Right lobe of liver (tissue), 6 donors: Measurements from ENCODE around the gene MYLK. TPM values are rescaled to one million over a fixed set of nuclear protein-coding genes. Genes with fewer than 3 reads are reported as not detected.

Experiments
- ATAC-seq, 4 donors: fragments of 200-7000 bp; cut with Tn5 transposase; one replicate each; pipeline ENCODE4 v1.9.1; 2020; ENCODE audit warnings: mild to moderate bottlenecking in 4 of 4, moderate library complexity in 4 of 4
- DNase-seq, 3 donors: peaks; one replicate each; pipeline ENCODE4 v3.0.0-alpha.2; 2020
- H3K27ac ChIP-seq, 3 donors: fragments of 200-600 bp; one replicate each; pipeline ENCODE4 v1.8.0; 2022
- H3K27me3 ChIP-seq, 2 donors: fragments of 200-600 bp; one replicate each; pipeline ENCODE4 v1.8.0; 2022
- H3K36me3 ChIP-seq, 4 donors: fragments of 200-600 bp; sonication (generic) in 1 of 4; one replicate each; pipeline versions ENCODE4 v1.5.1 to v1.8.0; 2017 to 2022; ENCODE audit warnings: control low read depth in 1 of 4
- H3K4me1 ChIP-seq, 4 donors: fragments of 200-600 bp; sonication (generic) in 1 of 4; one replicate each; pipeline versions ENCODE4 v1.5.1 to v1.8.0; 2017 to 2022; ENCODE audit warnings: control low read depth in 1 of 4
- H3K4me3 ChIP-seq, 3 donors: fragments of 200-600 bp; one replicate each; pipeline ENCODE4 v1.8.0; 2022
- H3K9me3 ChIP-seq, 4 donors: fragments of 200-600 bp; sonication (generic) in 1 of 4; one replicate each; pipeline versions ENCODE4 v1.5.1 to v1.8.0; 2017 to 2022; ENCODE audit warnings: control low read depth in 1 of 4
- CTCF ChIP-seq, 4 donors: fragments of 200-600 bp in 3 of 4; fragments of 450-650 bp in 1 of 4; IDR thresholded peaks; one replicate each; pipeline versions ENCODE4 v1.5.1 to v1.8.0; 2016 to 2022; ENCODE audit warnings: antibody characterized with exemption in 4 of 4, mild to moderate bottlenecking in 2 of 4
- POLR2A ChIP-seq: fragments of 450-650 bp; IDR thresholded peaks from one replicate; pipeline ENCODE4 v1.6.1; 2017; ENCODE audit warnings: antibody characterized with exemption, mild to moderate bottlenecking
- WGBS: methylation state at CpG from one replicate; pipeline ENCODE4 v1.1.6; 2018; ENCODE audit warnings: low coverage, low lambda C conversion rate; ENCODE audit not compliant: insufficient coverage; ENCODE audit errors: missing lambda C conversion rate; 5-methylcytosine and 5-hydroxymethylcytosine counted together
- intact Hi-C, 2 donors: fragments of 100-400 bp; cut with DNase I; formaldehyde crosslinking; loops; one replicate each; pipeline versions ENCODE4 v1.11.2 to v1.14.1; 2022
- total RNA-seq, 6 experiments: library from RNA; depleted of rRNA in 2 of 6; stranded (reverse); fragments of >200 nt in 2 of 6; fragmentation: NEBNext Ultra II Directional in 3 of 6; extraction: Animal tissue kit (Norgen Biotek cat#: 25700) in 3 of 6; gene quantifications; one replicate each; pipeline versions ENCODE4 v1.1.0 to v1.2.4, GENCODE V29; 2016 to 2023
- donor health status: DM: no; HTN: yes; CAD: no.
- donor health status: DM: no; HTN: no; CAD: no.
- donor health status: DM: no; HTN: no; CAD: no.
- donor health status: DM: no; HTN: yes; CAD: no.
- donor health status: DM: no; HTN: yes; CAD: no.

Gene MYLK
- total RNA-seq, 6 experiments from 2014 or later = 61.1 to 146 (median 97.8) TPM

GRCh38 chr3:123611082-123611481, 273.1 kb downstream of the MYLK start:
- intact Hi-C loops = no loop called here
- H3K9me3 ChIP-seq = no peaks in the 10 kb centered on the region
- ATAC-seq (no peak), DNase-seq (no peak)
- no peak overlapping the region for H3K4me3 ChIP-seq
- H3K27me3 ChIP-seq = no peaks in the 10 kb centered on the region
- H3K4me1 ChIP-seq = peaks cover 0 to 18% (median 9%) of the 10 kb centered on the region in 4 donors
- peaks cover 0 to 5% (median 4%) of the 10 kb centered on the region in 4 donors for H3K36me3 ChIP-seq
- H3K27ac ChIP-seq = no peak overlapping the region
- TF ChIP-seq CTCF (IDR thresholded peaks at IDR 0.05) (no peak), POLR2A (no peak)

GRCh38 chr3:123610331-123610730, 273.8 kb downstream of the MYLK start:
- Histone ChIP-seq H3K27ac (no peak overlapping the region), H3K36me3 (peaks cover 0 to 5% (median 2%) of the 10 kb centered on the region in 4 donors), H3K4me1 (peaks cover 0 to 22% (median 9%) of the 10 kb centered on the region in 4 donors), H3K27me3 (no peaks in the 10 kb centered on the region), H3K9me3 (no peaks in the 10 kb centered on the region), H3K4me3 (no peak overlapping the region)
- WGBS = 86% methylated on average over 2 of the region's 3 CpGs
- no peak for ATAC-seq
- DNase-seq = no peak
- TF ChIP-seq POLR2A = no peak
- no peak for TF ChIP-seq CTCF (IDR thresholded peaks at IDR 0.05)
- intact Hi-C loops = no loop called here

GRCh38 chr3:123609063-123609462, 275.1 kb downstream of the MYLK start:
- ATAC-seq (no peak), DNase-seq (no peak)
- 31% methylated on average over 3 of the region's 5 CpGs for WGBS
- Histone ChIP-seq H3K27me3 (no peaks in the 10 kb centered on the region), H3K9me3 (no peaks in the 10 kb centered on the region), H3K4me3 (no peak overlapping the region), H3K36me3 (peaks cover 0 to 5% (median 2%) of the 10 kb centered on the region in 4 donors), H3K4me1 (peaks cover 0 to 25% (median 12%) of the 10 kb centered on the region in 4 donors), H3K27ac (no peak overlapping the region)
- TF ChIP-seq CTCF (IDR thresholded peaks at IDR 0.05) (no peak), POLR2A (no peak)
- intact Hi-C loops = no loop called here

- Histone ChIP-seq H3K4me1 (peaks cover 0 to 28% (median 13%) of the 10 kb centered on the region in 4 donors), H3K36me3 (peaks cover 0 to 5% (median 2%) of the 10 kb centered on the region in 4 donors), H3K4me3 (no peak overlapping the region), H3K9me3 (no peaks in the 10 kb centered on the region), H3K27ac (no peak overlapping the region), H3K27me3 (no peaks in the 10 kb centered on the region)
- DNase-seq (no peak), ATAC-seq (no peak)
- intact Hi-C loops = no loop called here
- WGBS = 77% methylated on average over 2 of the region's 3 CpGs
- TF ChIP-seq CTCF (IDR thresholded peaks at IDR 0.05) (no peak), POLR2A (no peak)
These were observed 275.7 kb downstream of the MYLK start for GRCh38 chr3:123608263-123608937.
